ENCODE results near the gene NUPR1.
"Not testable (repeated sequence)": the region's sequence is repeated elsewhere in the genome, so short reads cannot be mapped to it uniquely, and the experiment has no call there.

DNA sequence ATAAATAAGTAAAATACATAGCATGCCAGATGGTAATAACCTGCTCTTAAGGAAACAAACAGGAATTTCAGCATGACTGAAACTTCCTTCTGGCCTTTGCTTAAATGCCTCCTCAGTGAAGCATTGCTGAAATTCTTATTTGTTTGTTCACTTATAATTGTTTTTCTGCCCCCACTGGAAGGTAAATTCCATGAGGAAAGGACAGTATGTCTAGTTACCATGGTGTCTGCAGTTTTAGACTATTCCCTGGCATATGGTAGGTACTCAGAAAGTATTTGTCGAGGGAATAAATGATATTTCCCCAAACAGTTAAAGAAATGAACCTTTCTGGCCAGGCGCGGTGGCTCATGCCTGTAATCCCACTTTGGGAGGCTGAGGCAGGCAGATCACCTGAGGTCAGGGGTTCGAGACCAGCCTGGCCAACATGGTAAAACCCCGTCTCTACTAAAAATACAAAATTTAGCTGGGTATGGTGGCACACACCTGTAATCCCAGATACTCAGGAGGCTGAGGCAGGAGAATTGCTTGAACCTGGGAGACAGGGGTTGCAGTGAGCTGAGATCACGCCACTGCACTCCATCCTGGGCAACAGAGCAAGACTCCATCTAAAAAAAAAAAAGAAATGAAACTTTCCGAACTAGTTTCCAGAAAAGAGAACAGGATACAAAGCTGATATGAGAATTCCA, 11.5 kb downstream of the NUPR1 start:
- TF ChIP-seq, protein P1, sequence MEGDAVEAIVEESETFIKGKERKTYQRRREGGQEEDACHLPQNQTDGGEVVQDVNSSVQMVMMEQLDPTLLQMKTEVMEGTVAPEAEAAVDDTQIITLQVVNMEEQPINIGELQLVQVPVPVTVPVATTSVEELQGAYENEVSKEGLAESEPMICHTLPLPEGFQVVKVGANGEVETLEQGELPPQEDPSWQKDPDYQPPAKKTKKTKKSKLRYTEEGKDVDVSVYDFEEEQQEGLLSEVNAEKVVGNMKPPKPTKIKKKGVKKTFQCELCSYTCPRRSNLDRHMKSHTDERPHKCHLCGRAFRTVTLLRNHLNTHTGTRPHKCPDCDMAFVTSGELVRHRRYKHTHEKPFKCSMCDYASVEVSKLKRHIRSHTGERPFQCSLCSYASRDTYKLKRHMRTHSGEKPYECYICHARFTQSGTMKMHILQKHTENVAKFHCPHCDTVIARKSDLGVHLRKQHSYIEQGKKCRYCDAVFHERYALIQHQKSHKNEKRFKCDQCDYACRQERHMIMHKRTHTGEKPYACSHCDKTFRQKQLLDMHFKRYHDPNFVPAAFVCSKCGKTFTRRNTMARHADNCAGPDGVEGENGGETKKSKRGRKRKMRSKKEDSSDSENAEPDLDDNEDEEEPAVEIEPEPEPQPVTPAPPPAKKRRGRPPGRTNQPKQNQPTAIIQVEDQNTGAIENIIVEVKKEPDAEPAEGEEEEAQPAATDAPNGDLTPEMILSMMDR (IDR thresholded peaks at IDR 0.05) = not testable (repeated sequence)
- not testable (repeated sequence) for TF ChIP-seq POLR2A (IDR thresholded peaks at IDR 0.05)
